ENCODE data around the gene GPR176.

Gene GPR176

GRCh38 chr15:39948817-39949216, 28.8 kb upstream of the GPR176 start:
- H3K36me3 ChIP-seq (ENCODE audit: insufficient read depth, low read length) = peaks cover 37% of the 10 kb centered on the region
- H3K4me1 ChIP-seq (ENCODE audit: control insufficient read depth, insufficient read depth, low read length, unreplicated experiment) = peaks cover 14% of the 10 kb centered on the region
- H2AFZ ChIP-seq (ENCODE audit: low read length, unreplicated experiment) = no peak overlapping the region
- no peaks in the 10 kb centered on the region for H3K27me3 ChIP-seq (ENCODE audit: insufficient read depth, low read length)
- H3K27ac ChIP-seq (ENCODE audit: low read depth, low read length) = no peak overlapping the region
- H3K4me3 ChIP-seq (ENCODE audit: low read depth, low read length) = no peak overlapping the region
- no peaks in the 10 kb centered on the region for H3K79me2 ChIP-seq (ENCODE audit: control insufficient read depth, insufficient read depth, low read length, unreplicated experiment)

DNA sequence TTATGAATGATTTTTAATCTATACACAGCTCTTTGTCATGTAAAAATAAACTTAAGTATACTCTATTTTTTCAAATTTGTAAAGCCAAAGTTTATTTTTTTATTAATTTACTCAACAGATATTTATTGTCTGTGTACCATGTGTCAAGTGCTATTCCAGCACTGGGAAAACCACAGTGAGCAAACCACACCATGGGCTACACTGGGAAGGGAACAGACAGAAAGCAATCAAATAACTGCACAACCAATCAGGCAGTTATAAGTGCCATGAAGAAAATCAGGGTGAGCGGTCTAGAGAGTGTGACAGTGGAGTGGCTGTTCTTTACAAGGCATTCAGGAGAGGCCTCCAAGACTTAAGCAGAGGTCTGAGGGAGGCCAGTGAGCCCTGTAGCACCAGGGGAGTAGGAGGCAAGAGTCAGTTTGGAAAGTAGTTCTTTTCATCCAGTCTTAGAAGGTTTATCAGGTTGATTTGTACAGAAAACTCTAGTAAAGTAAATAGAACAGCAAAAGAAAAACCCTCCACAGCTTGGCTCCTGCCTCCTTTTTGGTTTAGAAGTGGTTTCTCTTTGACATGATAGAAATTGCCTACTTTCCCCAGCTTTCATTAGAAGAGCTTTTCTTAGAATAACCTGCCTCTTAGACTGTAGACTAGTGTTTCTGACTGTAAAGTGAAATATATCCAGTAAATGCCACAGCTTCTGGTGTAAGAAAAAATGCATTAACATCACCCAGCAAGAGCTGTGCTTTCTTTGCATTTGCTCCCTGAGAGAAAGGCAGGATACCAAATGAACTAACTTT, 27.5 kb upstream of the GPR176 start:
- H3K27ac ChIP-seq (ENCODE audit: low read depth, low read length) = no peak overlapping the region
- no peaks in the 10 kb centered on the region for H3K27me3 ChIP-seq (ENCODE audit: insufficient read depth, low read length)
- H2AFZ ChIP-seq (ENCODE audit: low read length, unreplicated experiment) = no peak overlapping the region
- H3K79me2 ChIP-seq (ENCODE audit: control insufficient read depth, insufficient read depth, low read length, unreplicated experiment) = peaks cover 4% of the 10 kb centered on the region
- H3K4me3 ChIP-seq (ENCODE audit: low read depth, low read length) = no peak overlapping the region
- peaks cover 48% of the 10 kb centered on the region for H3K36me3 ChIP-seq (ENCODE audit: insufficient read depth, low read length)
- H3K4me1 ChIP-seq (ENCODE audit: control insufficient read depth, insufficient read depth, low read length, unreplicated experiment) = peaks cover 19% of the 10 kb centered on the region

- H3K79me2 ChIP-seq (ENCODE audit: control insufficient read depth, insufficient read depth, low read length, unreplicated experiment) = peaks cover 5% of the 10 kb centered on the region
- H2AFZ ChIP-seq (ENCODE audit: low read length, unreplicated experiment) = no peak overlapping the region
- H3K4me3 ChIP-seq (ENCODE audit: low read depth, low read length) = no peak overlapping the region
- peaks cover 25% of the 10 kb centered on the region for H3K4me1 ChIP-seq (ENCODE audit: control insufficient read depth, insufficient read depth, low read length, unreplicated experiment)
- no peak overlapping the region for H3K27ac ChIP-seq (ENCODE audit: low read depth, low read length)
- peaks cover 50% of the 10 kb centered on the region for H3K36me3 ChIP-seq (ENCODE audit: insufficient read depth, low read length)
- no peaks in the 10 kb centered on the region for H3K27me3 ChIP-seq (ENCODE audit: insufficient read depth, low read length)
These were observed 26.8 kb upstream of the GPR176 start for GRCh38 chr15:39946862-39947261.

DNA sequence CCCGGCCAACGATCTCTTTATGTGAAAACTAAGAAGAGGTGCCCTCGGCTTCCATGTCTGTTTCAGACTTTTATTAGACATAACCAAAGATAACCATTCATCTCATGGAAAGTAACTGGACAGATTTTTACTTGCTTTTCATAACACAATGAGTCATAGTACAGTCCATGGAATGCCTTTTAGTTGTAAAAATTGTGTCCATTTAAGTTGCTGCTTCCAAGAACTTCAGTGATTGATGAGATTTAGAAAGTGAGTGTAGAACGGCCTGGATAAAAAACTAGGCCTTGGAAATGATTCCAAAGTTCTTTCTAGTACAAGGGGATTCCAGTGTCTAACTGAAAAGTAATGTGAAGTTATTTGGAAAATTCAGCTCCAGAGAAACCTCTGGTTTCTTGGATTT, 24.7 kb upstream of the GPR176 start:
- peaks cover 18% of the 10 kb centered on the region for H3K79me2 ChIP-seq (ENCODE audit: control insufficient read depth, insufficient read depth, low read length, unreplicated experiment)
- no peak overlapping the region for H3K4me3 ChIP-seq (ENCODE audit: low read depth, low read length)
- no peaks in the 10 kb centered on the region for H3K27me3 ChIP-seq (ENCODE audit: insufficient read depth, low read length)
- H3K36me3 ChIP-seq (ENCODE audit: insufficient read depth, low read length) = peaks cover 51% of the 10 kb centered on the region
- no peak overlapping the region for H2AFZ ChIP-seq (ENCODE audit: low read length, unreplicated experiment)
- H3K4me1 ChIP-seq (ENCODE audit: control insufficient read depth, insufficient read depth, low read length, unreplicated experiment) = peaks cover 44% of the 10 kb centered on the region
- no peak overlapping the region for H3K27ac ChIP-seq (ENCODE audit: low read depth, low read length)

- no peaks in the 10 kb centered on the region for H3K27me3 ChIP-seq (ENCODE audit: insufficient read depth, low read length)
- H3K36me3 ChIP-seq (ENCODE audit: insufficient read depth, low read length) = peaks cover 62% of the 10 kb centered on the region
- peaks cover 36% of the 10 kb centered on the region for H3K79me2 ChIP-seq (ENCODE audit: control insufficient read depth, insufficient read depth, low read length, unreplicated experiment)
- H3K27ac ChIP-seq (ENCODE audit: low read depth, low read length) = peak overlapping the region; percentile 21; the same call in 1 of the 2 replicates
- no peak overlapping the region for H3K4me3 ChIP-seq (ENCODE audit: low read depth, low read length)
- H3K4me1 ChIP-seq (ENCODE audit: control insufficient read depth, insufficient read depth, low read length, unreplicated experiment) = peaks cover 60% of the 10 kb centered on the region
- H2AFZ ChIP-seq (ENCODE audit: low read length, unreplicated experiment) = no peak overlapping the region
These were observed 22.7 kb upstream of the GPR176 start for GRCh38 chr15:39942753-39943150.

DNA sequence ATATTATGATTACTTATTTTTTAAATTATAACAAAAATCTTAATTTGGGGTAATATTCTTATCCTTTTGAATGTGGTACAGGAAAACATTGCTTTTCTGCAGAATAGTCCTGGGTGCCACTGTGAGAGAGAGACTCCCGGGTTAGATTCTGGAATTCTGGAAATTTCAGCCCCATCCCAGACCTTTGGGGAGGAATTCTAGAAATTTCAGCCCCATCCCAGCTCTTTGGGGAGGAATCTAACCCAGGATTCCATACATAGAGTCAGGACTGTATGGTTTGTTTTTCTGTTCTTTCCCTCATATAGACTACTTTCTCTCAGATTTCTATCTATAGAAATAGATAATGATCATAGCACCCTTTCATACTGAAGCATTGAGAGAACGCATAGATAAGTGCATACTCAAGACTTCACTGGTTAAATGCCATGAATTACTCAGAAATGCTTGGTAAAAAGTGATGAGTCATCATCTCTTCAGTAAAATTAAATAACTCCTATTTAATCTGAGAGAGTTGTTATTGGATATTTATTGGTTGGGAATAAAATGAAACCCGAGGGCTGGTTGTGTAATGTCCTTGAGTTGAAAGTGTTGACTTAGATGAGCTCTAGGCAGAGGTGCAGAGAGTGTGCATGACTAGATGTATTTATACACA, 22.2 kb upstream of the GPR176 start:
- Histone ChIP-seq H3K27ac (ENCODE audit: low read depth, low read length) (peak overlapping the region; percentile 52), H3K79me2 (ENCODE audit: control insufficient read depth, insufficient read depth, low read length, unreplicated experiment) (peaks cover 41% of the 10 kb centered on the region), H3K4me1 (ENCODE audit: control insufficient read depth, insufficient read depth, low read length, unreplicated experiment) (peaks cover 61% of the 10 kb centered on the region), H2AFZ (ENCODE audit: low read length, unreplicated experiment) (no peak overlapping the region), H3K27me3 (ENCODE audit: insufficient read depth, low read length) (no peaks in the 10 kb centered on the region), H3K36me3 (ENCODE audit: insufficient read depth, low read length) (peaks cover 62% of the 10 kb centered on the region), H3K4me3 (ENCODE audit: low read depth, low read length) (no peak overlapping the region)

DNA sequence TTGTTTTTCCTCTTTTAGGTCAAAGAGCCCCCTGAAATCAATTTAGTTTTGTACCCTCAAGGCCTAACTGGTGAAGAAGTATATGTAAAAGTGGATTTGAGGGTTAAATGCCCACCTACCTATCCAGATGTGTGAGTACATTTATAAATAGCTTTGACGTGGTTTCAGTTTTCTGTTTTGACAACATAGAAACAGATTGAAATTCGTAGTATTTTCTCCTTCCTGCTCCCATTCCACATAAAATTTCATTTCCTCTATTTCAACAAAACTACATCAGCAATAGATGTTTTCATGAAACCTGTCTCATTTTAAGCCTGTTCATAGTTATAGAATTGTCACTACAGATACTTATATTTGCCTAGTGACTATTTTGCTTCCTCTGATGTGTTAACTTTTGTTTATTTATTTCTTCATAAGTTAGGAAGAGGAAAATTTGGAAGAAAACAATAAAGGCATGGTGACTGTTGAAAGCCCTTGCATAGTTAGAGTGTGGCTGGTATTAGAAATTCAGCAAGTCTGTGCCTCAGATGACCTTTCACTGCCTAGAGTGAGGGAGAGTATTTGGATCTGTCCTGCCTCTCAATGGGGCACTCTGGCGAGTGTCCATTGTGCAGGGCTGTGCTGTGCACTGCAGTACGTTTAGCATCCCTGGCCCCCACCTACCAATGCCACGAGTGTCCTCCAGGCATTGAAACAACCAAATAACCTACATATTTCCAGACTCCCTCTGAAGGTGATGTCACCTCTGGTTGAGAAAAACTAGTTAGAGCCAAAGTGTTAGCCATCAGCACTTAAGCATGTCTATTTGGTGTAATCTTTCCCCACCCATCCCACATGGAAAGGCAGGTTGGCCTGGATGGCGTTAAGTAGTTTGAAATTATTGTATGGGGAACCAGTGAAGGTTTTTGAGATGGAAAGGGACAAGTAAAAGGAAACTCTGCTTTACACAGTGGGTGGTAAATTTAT, 19.7 kb upstream of the GPR176 start:
- Histone ChIP-seq H3K4me1 (ENCODE audit: control insufficient read depth, insufficient read depth, low read length, unreplicated experiment) (peaks cover 71% of the 10 kb centered on the region), H3K27ac (ENCODE audit: low read depth, low read length) (peak overlapping the region; percentile 22; the same call in 1 of the 2 replicates), H2AFZ (ENCODE audit: low read length, unreplicated experiment) (no peak overlapping the region), H3K27me3 (ENCODE audit: insufficient read depth, low read length) (no peaks in the 10 kb centered on the region), H3K79me2 (ENCODE audit: control insufficient read depth, insufficient read depth, low read length, unreplicated experiment) (peaks cover 66% of the 10 kb centered on the region), H3K4me3 (ENCODE audit: low read depth, low read length) (no peak overlapping the region), H3K36me3 (ENCODE audit: insufficient read depth, low read length) (peaks cover 47% of the 10 kb centered on the region)

DNA sequence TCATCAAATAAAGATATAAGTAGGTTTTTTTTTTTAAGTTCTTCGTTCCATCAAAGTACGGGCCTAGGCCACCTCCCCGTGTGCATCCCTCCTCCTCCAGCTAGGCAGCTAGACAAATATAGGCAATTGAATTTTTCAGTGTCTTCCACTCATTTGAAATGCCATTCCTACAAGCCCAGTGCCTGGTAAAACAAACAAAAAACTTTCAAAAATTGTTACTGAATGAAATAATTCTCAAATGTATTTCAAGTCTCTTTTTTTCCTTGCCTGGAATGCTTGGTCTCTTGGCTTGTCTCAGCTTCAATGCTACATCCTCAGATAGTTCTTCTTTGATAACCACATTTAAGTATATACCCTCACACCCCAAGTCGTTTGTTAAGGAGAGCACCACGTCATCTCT, 17.6 kb upstream of the GPR176 start:
- Histone ChIP-seq H2AFZ (ENCODE audit: low read length, unreplicated experiment) (no peak overlapping the region), H3K27me3 (ENCODE audit: insufficient read depth, low read length) (no peaks in the 10 kb centered on the region), H3K79me2 (ENCODE audit: control insufficient read depth, insufficient read depth, low read length, unreplicated experiment) (peaks cover 69% of the 10 kb centered on the region), H3K36me3 (ENCODE audit: insufficient read depth, low read length) (peaks cover 31% of the 10 kb centered on the region), H3K4me1 (ENCODE audit: control insufficient read depth, insufficient read depth, low read length, unreplicated experiment) (peaks cover 72% of the 10 kb centered on the region), H3K4me3 (ENCODE audit: low read depth, low read length) (no peak overlapping the region), H3K27ac (ENCODE audit: low read depth, low read length) (no peak overlapping the region)

GRCh38 chr15:39936681-39937080, 16.6 kb upstream of the GPR176 start:
- peaks cover 67% of the 10 kb centered on the region for H3K4me1 ChIP-seq (ENCODE audit: control insufficient read depth, insufficient read depth, low read length, unreplicated experiment)
- H3K79me2 ChIP-seq (ENCODE audit: control insufficient read depth, insufficient read depth, low read length, unreplicated experiment) = peaks cover 67% of the 10 kb centered on the region
- H2AFZ ChIP-seq (ENCODE audit: low read length, unreplicated experiment) = no peak overlapping the region
- H3K36me3 ChIP-seq (ENCODE audit: insufficient read depth, low read length) = peaks cover 28% of the 10 kb centered on the region
- H3K4me3 ChIP-seq (ENCODE audit: low read depth, low read length) = peak overlapping the region; percentile 95
- no peaks in the 10 kb centered on the region for H3K27me3 ChIP-seq (ENCODE audit: insufficient read depth, low read length)
- no peak overlapping the region for H3K27ac ChIP-seq (ENCODE audit: low read depth, low read length)

- peak overlapping the region; percentile 95 for H3K4me3 ChIP-seq (ENCODE audit: low read depth, low read length)
- H3K27ac ChIP-seq (ENCODE audit: low read depth, low read length) = peak overlapping the region; percentile 50; the same call in 1 of the 2 replicates
- H2AFZ ChIP-seq (ENCODE audit: low read length, unreplicated experiment) = no peak overlapping the region
- peaks cover 27% of the 10 kb centered on the region for H3K36me3 ChIP-seq (ENCODE audit: insufficient read depth, low read length)
- H3K27me3 ChIP-seq (ENCODE audit: insufficient read depth, low read length) = no peaks in the 10 kb centered on the region
- peaks cover 62% of the 10 kb centered on the region for H3K4me1 ChIP-seq (ENCODE audit: control insufficient read depth, insufficient read depth, low read length, unreplicated experiment)
- peaks cover 67% of the 10 kb centered on the region for H3K79me2 ChIP-seq (ENCODE audit: control insufficient read depth, insufficient read depth, low read length, unreplicated experiment)
These were observed 16.1 kb upstream of the GPR176 start for GRCh38 chr15:39936187-39936586.

Data from ACC112 (cell line).